GM18870 (cell line): Measurements from ENCODE around the gene GDF9.

ENCODE experiments used
- ATAC-seq: cut with Tn5 transposase; IDR thresholded peaks from one replicate; pipeline ENCODE4 v1.9.1; 2021; ENCODE audit warnings: moderate library complexity; ENCODE audit not compliant: unreplicated experiment

GDF9 gene

GRCh38 chr5:132866342-132867045 is at the start of gene GDF9, which contains the start of gene UQCRQ:
GDF9 (minus strand) TSS chr5:132866469; CDS start chr5:132864533, 1,936 bp downstream.
UQCRQ (plus strand) TSS chr5:132866642; CDS start chr5:132866882, 240 bp downstream.
- peak; percentile 98 for ATAC-seq

GRCh38 chr5:132915681-132916080 is 49.4 kb upstream of the GDF9 start:
- no peak for ATAC-seq

GRCh38 chr5:132909702-132910101 is 43.4 kb upstream of the GDF9 start:
- no peak for ATAC-seq

- no peak for ATAC-seq
These were observed 40.9 kb upstream of the GDF9 start for GRCh38 chr5:132907161-132907560.

GRCh38 chr5:132905938-132906337 is 39.7 kb upstream of the GDF9 start:
- ATAC-seq, result no peak

GRCh38 chr5:132901730-132902129 is 35.5 kb upstream of the GDF9 start:
- no peak for ATAC-seq

- no peak for ATAC-seq
These were observed 34.8 kb upstream of the GDF9 start for GRCh38 chr5:132901036-132901435.

- no peak for ATAC-seq
These were observed 31.8 kb upstream of the GDF9 start for GRCh38 chr5:132898094-132898493.

GRCh38 chr5:132896685-132897084 is 30.4 kb upstream of the GDF9 start:
- no peak for ATAC-seq

GRCh38 chr5:132895719-132896305 is 29.5 kb upstream of the GDF9 start:
- ATAC-seq, result no peak

- no peak for ATAC-seq
These were observed 24.5 kb upstream of the GDF9 start for GRCh38 chr5:132890817-132891216.

- ATAC-seq, result no peak
These were observed 23.2 kb upstream of the GDF9 start for GRCh38 chr5:132889501-132889900.

- ATAC-seq, result no peak
These were observed 21.0 kb upstream of the GDF9 start for GRCh38 chr5:132887283-132887682.

- no peak for ATAC-seq
These were observed 20.0 kb upstream of the GDF9 start for GRCh38 chr5:132886064-132886823.

GRCh38 chr5:132884548-132884947 is 18.3 kb upstream of the GDF9 start:
- no peak for ATAC-seq

GRCh38 chr5:132883261-132883834 is 17.1 kb upstream of the GDF9 start:
- ATAC-seq, result no peak

- no peak for ATAC-seq
These were observed 11.7 kb upstream of the GDF9 start for GRCh38 chr5:132877938-132878337.

GRCh38 chr5:132877466-132877865 is 11.2 kb upstream of the GDF9 start:
- no peak for ATAC-seq

GRCh38 chr5:132876020-132876759 is 9.9 kb upstream of the GDF9 start:
- ATAC-seq, result no peak

GRCh38 chr5:132873930-132874271 is 7.6 kb upstream of the GDF9 start:
- ATAC-seq, result no peak
